Hematopoietic multipotent progenitor cell (in vitro differentiated cells): Measurements from ENCODE around the gene OR2H1. TPM values are rescaled to one million over a fixed set of nuclear protein-coding genes. Genes with fewer than 3 reads are reported as not detected.

Source experiments
- DNase-seq, 3 donors: peaks; one replicate each; pipeline ENCODE4 v3.0.0-alpha.2; 2011 to 2015; ENCODE audit warnings: low read depth in 2 of 3, low spot score in 2 of 3
- total RNA-seq: library from RNA; depleted of rRNA; stranded (reverse); fragments of >200 nt; gene quantifications from one replicate; pipeline ENCODE4 v1.2.3, GENCODE V29; 2012

The OR2H1 gene
- total RNA-seq, 1 donor = not detected

DNA sequence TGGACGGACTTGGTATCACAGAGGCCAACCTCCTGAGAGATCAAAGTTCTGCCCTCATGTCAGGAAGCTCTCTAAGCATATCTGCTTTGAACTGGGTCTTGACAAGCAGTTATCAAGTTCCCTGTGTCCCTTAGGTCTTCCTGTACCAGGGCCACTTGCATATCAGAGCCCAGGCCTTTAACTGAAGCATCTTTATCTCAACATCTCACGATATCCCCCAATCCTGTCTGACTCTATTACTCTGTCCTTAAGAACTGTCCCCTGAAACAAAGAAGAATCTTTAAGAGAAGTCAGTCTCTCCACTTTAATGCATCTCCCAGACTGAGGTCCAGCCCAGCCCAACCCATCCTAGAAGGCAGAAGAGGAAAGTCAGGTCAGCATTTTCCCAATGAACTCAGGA is 22.6 kb downstream of the OR2H1 start:
- DNase-seq = no peak

- DNase-seq = no peak
Measured at GRCh38 chr6:29483186-29483585, 26.2 kb downstream of the OR2H1 start.

GRCh38 chr6:29483735-29484134 is 26.8 kb downstream of the OR2H1 start:
- DNase-seq = no peak

DNA sequence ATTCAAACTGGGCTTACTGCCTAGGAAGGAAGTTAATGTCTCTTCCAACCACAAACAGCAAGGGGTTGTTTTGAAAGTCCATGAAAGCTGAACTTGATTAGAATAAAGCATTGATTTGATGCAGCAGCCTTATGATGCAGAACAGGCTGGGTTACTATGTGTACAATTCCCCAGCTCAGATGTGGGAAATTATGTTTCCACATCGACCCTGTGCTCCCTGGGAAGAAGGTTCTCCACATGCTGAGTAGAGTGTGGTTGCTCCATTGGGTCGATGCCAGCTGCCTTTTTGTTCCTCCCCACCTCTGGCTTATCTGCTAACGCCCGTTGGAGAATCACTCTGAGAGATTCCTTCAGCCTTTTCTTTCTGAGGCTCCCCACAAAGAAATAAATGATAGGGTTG is 29.6 kb downstream of the OR2H1 start:
- no peak for DNase-seq

DNA sequence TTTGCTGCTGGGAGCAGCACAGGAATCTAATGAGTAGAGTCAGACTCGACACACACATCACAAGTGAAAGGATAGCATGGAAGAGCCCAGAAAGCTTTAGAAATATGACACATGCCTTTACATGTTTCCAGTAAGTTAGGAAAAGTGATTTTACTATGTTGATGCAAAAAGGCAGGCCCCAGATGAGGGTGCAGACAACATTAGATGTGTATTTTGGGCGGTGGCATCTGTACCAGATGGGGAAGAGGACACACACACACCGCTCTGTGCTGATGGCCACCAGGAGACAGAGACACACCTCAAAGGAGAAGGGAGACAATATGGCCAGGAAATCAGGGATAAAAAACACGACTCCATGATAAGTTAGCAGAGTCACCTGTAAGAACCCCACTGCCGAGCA is 30.2 kb downstream of the OR2H1 start:
- DNase-seq = no peak

- no peak for DNase-seq
Measured at GRCh38 chr6:29487660-29488059, 30.7 kb downstream of the OR2H1 start, which contains the start of gene MAS1L. Gene MAS1L (minus strand): TSS chr6:29487956. CDS start chr6:29487902, 54 bp downstream.

DNA sequence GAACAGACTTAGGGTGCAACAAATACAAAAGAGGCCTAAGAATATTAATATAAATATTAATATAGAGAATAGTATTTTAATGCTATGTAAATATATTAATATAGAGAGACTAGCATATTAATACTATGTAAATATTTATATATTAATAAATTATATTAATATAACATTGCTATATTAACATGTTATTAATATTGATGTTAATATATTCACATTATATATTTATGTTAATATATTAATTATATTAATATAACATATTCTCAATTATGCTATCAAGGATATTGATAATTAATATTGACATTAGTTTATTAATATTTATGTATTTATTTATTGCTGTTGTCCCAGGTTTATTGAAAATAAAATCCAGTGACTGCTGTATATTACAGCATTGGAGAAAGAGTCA is 31.9 kb downstream of the OR2H1 start:
- DNase-seq = no peak

GRCh38 chr6:29489286-29489685 is 32.3 kb downstream of the OR2H1 start:
- DNase-seq = no peak

- no peak for DNase-seq
Measured at GRCh38 chr6:29490055-29490454, 33.1 kb downstream of the OR2H1 start.

DNA sequence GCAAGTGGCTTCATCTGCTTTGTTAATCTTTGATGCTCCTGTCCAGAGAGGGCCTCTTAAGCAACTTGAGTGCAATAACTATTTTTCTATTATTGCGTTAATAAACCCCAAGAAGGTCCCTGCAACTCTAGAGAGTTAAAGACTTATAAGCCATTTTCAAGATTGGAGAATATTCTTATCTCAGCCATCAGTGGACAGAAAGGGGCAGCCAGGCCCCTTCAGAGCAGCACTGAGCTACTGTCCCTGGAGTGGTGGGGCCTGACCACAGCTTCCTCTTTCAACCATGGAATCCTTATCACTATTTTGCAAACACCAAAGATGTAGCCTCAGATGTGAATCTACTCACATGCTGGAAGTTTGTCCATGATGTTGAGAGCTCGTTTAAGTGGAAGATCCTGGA is 33.6 kb downstream of the OR2H1 start:
- peak in 2 of 3 donors; percentile 77 to 90 for DNase-seq

DNA sequence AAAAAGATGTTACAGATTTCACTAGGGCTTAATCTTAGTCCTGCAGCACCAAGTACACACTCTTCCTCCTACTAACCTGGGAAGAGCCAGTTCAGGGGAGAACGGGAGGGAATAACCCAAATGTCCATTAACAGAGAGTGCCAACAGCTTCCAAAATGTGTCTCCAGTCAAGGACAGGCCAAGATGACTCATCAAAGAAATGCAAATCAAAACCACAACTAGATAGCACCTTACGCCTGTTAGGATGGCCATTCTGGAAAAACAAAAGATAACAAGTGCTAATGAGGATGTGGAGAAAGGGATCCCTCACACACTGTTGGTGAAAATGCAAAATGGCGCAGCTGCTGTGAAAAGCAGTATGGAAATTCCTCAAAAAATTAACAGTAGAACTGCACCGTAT is 34.6 kb downstream of the OR2H1 start:
- DNase-seq = no peak

- DNase-seq = no peak
Measured at GRCh38 chr6:29493261-29493660, 36.3 kb downstream of the OR2H1 start.

GRCh38 chr6:29494131-29494530 is 37.2 kb downstream of the OR2H1 start:
- no peak for DNase-seq

GRCh38 chr6:29495571-29495970 is 38.6 kb downstream of the OR2H1 start:
- DNase-seq = no peak

- DNase-seq = no peak
Measured at GRCh38 chr6:29496961-29497360, 40.0 kb downstream of the OR2H1 start.

DNA sequence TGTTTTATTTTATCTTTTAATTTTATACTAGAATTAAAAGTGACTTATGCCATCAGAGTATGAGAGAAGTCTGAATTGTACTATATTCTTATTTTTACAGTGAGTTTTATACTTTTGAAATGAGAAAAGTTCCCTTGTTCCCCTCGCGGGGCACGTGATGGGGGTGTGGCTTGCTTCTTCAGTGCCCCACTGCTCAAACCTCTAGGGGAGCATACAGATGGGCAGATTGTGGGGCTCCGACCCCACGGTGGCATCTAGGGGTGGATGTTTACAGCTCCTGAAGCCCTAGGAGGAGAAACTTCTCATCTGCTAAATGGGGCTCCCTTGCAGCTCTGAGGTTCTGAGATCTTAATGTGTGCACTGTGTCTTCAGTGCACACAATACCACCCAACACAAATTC is 42.7 kb downstream of the OR2H1 start:
- no peak for DNase-seq

DNA sequence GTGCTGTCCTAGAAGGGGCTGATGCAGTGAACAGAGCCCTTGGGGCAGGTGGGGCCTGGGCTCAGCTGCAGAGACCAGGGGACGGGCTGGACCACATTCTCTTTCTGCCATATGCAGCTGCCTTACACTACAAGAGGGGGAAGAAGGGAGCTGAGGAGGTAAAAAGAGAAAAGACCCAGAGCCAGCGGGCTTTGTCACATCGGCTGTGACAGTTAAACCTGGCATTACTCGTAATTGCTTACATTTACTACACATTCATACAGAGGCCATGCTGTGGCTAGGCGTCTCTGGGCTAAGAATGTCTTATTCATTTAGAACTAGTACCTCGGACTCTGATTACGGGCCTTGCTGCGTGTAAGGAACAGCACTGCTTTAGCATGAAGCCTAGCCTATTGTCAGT is 43.6 kb downstream of the OR2H1 start:
- no peak for DNase-seq

- no peak for DNase-seq
Measured at GRCh38 chr6:29501106-29501505, 44.2 kb downstream of the OR2H1 start.

- DNase-seq = no peak
Measured at GRCh38 chr6:29502181-29502580, 45.2 kb downstream of the OR2H1 start.

DNA sequence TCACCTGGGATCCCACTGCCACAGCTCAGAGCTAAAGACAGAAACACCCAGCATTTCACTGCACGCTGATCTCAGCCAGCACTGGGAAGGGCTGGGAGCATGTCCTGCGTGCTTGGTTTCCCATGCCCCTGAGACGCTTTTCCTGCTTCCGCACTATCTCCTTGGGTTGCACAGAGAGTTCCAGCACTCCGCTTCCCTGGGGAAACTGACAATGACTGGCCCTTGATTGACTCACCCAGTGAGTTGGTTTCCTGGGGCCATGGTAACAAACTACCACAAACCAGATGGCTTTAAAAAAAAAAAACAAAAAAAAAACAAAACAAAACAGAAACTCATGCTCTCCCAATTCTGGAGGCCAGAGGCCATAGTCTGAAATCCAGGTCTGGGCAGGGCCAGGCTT is 45.6 kb downstream of the OR2H1 start:
- no peak for DNase-seq

DNA sequence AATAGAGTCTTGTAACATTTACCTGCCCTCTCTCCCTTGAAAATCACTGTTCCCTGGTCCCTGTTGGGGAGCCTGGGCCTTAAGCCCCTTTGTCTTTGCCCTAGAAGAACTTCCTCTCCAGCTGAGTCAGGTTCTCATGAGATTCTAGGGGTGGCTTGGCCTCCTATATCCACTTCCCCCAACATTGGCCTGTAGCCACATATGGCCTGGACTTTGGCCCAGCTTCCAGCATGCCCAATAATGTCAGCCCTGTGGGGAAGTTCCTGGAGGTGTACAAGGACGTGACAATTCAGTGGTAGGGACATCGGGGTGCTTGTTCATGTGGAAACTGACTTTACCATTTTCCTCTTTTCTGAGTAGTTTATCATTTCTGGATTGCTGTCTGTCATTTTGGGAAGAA is 48.0 kb downstream of the OR2H1 start:
- no peak for DNase-seq

DNA sequence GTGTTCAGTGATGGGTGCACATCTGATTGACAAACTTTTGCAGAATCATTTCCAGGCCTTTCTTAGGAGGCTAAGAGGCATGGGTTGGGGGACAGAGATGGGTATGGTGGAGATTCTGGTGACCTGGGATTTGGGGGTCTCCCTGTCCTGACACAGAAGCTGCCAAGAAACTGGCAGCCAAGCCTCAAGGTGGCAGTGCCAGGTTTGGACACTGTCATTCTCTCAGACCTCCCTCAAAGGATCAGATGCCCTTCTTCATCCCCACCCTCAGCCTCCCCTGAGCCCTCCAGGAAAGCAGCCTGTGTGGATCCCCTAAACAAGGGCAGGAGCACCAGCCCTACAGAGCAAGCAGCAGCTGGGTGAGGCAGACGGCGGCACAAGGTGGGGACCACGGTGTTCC is 48.9 kb downstream of the OR2H1 start:
- DNase-seq = no peak

- DNase-seq = no peak
Measured at GRCh38 chr6:29506446-29507067, 49.6 kb downstream of the OR2H1 start.
